ENCODE measurements around the gene CUL2.

- no peak for TF ChIP-seq CTCF (IDR thresholded peaks at IDR 0.05; ENCODE audit: low read depth, low read length, poor library complexity, severe bottlenecking)
- no peak for TF ChIP-seq EZH2phosphoT487 (IDR thresholded peaks at IDR 0.05; ENCODE audit: borderline replicate concordance, low read length)
These were observed 6.2 kb upstream of the CUL2 start for GRCh38 chr10:35096312-35096711.

All from DOHH2 (cell line).